ENCODE results near the gene CEP41.

Gene CEP41

DNA sequence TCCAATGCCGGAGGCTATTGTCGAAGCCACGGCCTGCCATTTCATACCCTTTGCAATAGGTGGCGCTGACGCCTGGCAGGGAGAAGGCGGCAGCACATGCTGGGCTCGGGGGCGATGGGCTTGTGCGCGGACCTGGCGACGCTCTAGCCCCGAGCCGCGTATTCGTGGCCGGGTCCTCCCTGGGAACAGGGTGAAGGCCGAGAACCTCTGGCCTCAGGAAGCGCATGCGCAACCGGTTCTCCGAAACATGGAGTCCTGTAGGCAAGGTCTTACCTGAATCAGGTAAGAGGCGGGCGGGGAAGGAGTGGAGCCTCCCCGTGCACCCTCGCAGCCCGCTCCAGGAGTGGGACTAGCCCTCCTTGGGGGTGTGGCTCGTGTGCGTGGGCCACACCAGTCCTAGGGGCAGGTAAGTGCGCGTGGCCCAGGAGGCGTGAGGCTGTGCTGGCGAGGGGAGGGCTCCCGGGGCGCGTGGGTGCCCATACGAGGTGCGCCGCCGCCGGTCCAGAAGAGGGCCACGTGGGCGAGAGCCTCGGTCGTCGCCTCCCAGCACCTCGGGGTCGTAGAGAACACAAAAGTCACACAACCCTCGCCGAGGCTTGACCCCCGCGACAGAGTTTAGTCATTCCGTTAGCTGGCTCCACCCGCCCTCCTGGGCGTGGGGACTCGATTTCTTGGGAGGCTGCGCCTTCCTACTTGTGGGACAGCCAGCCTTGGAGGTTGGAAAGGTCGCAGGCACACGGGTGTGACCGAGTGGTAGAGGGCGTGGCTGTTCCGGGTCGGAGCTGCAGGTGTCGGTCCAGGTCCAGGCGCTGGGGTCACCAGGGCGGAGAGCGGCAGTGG lies 45.5 kb upstream of the CEP41 start:
- TF ChIP-seq, protein P1, sequence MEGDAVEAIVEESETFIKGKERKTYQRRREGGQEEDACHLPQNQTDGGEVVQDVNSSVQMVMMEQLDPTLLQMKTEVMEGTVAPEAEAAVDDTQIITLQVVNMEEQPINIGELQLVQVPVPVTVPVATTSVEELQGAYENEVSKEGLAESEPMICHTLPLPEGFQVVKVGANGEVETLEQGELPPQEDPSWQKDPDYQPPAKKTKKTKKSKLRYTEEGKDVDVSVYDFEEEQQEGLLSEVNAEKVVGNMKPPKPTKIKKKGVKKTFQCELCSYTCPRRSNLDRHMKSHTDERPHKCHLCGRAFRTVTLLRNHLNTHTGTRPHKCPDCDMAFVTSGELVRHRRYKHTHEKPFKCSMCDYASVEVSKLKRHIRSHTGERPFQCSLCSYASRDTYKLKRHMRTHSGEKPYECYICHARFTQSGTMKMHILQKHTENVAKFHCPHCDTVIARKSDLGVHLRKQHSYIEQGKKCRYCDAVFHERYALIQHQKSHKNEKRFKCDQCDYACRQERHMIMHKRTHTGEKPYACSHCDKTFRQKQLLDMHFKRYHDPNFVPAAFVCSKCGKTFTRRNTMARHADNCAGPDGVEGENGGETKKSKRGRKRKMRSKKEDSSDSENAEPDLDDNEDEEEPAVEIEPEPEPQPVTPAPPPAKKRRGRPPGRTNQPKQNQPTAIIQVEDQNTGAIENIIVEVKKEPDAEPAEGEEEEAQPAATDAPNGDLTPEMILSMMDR (IDR thresholded peaks at IDR 0.05; ENCODE audit: borderline replicate concordance, insufficient read depth, low read depth, low read length), result peak; percentile 76
- H3K4me3 ChIP-seq (ENCODE audit: low read depth, low read length), result peak overlapping the region; percentile 51

DNA sequence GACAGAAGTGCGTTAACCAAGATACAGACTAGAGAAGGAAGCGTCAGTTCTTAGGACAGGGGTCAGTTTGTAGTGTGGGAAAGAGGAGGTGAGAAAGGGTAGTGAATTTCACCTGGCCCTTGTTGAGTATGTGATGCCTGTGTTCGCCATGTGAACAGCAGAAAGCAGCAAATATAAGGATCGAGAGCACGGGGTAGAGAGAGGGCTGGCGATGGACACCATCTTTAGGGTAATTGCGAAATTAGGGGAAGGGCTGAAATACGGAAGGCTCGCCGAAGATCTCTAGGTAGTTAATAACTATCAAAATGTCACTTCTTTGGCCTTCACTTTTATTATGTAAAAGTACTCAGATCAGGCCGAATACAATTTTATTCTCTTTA lies 44.9 kb upstream of the CEP41 start:
- H3K4me3 ChIP-seq (ENCODE audit: low read depth, low read length), result no peak overlapping the region
- TF ChIP-seq, protein P1 (IDR thresholded peaks at IDR 0.05; ENCODE audit: borderline replicate concordance, insufficient read depth, low read depth, low read length), result no peak

GRCh38 chr7:130483031-130483430 lies 42.2 kb upstream of the CEP41 start:
- TF ChIP-seq, protein P1 (IDR thresholded peaks at IDR 0.05; ENCODE audit: borderline replicate concordance, insufficient read depth, low read depth, low read length), result no peak
- no peak overlapping the region for H3K4me3 ChIP-seq (ENCODE audit: low read depth, low read length)

GRCh38 chr7:130481898-130482297 lies 41.1 kb upstream of the CEP41 start:
- TF ChIP-seq, protein P1 (IDR thresholded peaks at IDR 0.05; ENCODE audit: borderline replicate concordance, insufficient read depth, low read depth, low read length), result no peak
- no peak overlapping the region for H3K4me3 ChIP-seq (ENCODE audit: low read depth, low read length)

DNA sequence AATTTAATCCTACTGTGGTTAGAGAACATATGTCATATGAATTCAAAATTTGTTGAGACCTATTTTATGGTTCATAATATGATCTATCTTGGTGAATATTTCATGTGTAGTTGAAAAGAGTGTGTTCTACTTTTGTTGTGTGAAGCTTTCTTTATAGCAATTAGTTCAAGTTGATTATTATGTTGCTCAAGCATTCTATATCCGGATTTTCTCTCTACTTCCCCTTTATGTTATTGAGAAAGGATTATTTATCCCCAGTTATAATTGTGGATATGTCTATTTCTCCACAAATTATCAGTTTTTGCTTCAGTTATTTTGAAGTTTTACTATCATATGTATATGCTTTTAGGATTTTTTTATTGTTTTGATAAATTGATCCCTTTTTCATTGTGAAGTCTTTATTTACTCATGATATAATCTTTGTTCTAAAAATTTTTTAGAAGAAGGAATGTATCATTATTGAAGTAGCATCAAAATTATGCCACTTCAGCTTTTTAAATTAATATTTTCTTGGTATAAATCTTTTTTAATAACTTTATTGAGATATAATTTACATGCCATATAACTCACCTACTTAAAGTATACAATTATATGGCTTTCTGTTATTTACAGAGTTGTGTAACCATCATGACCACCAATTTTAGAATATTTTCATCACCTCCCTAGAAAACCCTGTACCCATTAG lies 39.0 kb upstream of the CEP41 start:
- no peak overlapping the region for H3K4me3 ChIP-seq (ENCODE audit: low read depth, low read length)
- TF ChIP-seq, protein P1 (IDR thresholded peaks at IDR 0.05; ENCODE audit: borderline replicate concordance, insufficient read depth, low read depth, low read length), result no peak

- TF ChIP-seq, protein P1 (IDR thresholded peaks at IDR 0.05; ENCODE audit: borderline replicate concordance, insufficient read depth, low read depth, low read length), result no peak
- H3K4me3 ChIP-seq (ENCODE audit: low read depth, low read length), result no peak overlapping the region
Observed at GRCh38 chr7:130478991-130479390, 38.2 kb upstream of the CEP41 start.

Data from GM12875 (cell line).